Adrenal gland (tissue), 12 donors: ENCODE data around the gene TCEAL1. TPM values are rescaled to one million over a fixed set of nuclear protein-coding genes. Genes with fewer than 3 reads are reported as not detected.
"Not testable (repeated sequence)": the region's sequence is repeated elsewhere in the genome, so short reads cannot be mapped to it uniquely, and the experiment has no call there.

Experiments
- DNase-seq, 7 donors: peaks; one replicate each; pipeline ENCODE4 v3.0.0-alpha.2; 2019 to 2020
- H3K27ac ChIP-seq, 5 donors: fragments of 200-600 bp; sonication (generic) in 4 of 5; 1 replicate in 3 of 5; 2 replicates in 2 of 5; pipeline versions ENCODE4 v1.5.1 to v1.8.0; 2016 to 2020; ENCODE audit warnings: mild to moderate bottlenecking in 1 of 5
- H3K27me3 ChIP-seq: fragments of 200-600 bp; 2 replicates; pipeline ENCODE4 v1.8.0; 2021
- H3K36me3 ChIP-seq, 2 donors: fragments of 200-600 bp; replicated peaks in 1 of 2; 1 replicate in 1 of 2; 2 replicates in 1 of 2; pipeline versions ENCODE4 v1.5.1 to v1.8.0; 2018 to 2022
- H3K4me1 ChIP-seq, 2 donors: fragments of 200-600 bp; replicated peaks in 1 of 2; 1 replicate in 1 of 2; 2 replicates in 1 of 2; pipeline versions ENCODE4 v1.5.1 to v1.8.0; 2018 to 2021
- H3K4me3 ChIP-seq, 4 donors: fragments of 200-600 bp; sonication (generic) in 3 of 4; one replicate each; pipeline ENCODE4 v1.5.1; 2016 to 2018
- H3K9me3 ChIP-seq, 3 donors: fragments of 200-600 bp; sonication (generic) in 1 of 3; replicated peaks in 1 of 3; 1 replicate in 2 of 3; 2 replicates in 1 of 3; pipeline versions ENCODE4 v1.5.1 to v1.8.0; 2016 to 2021
- CTCF ChIP-seq, 6 experiments: fragments of 450-650 bp in 4 of 6; fragments of 200-600 bp in 2 of 6; sonication (generic) in 1 of 6; IDR thresholded peaks; 1 replicate in 5 of 6; 2 replicates in 1 of 6; pipeline versions ENCODE4 v1.5.1 to v1.8.0; 2016 to 2021; ENCODE audit warnings: antibody characterized with exemption in 6 of 6, mild to moderate bottlenecking in 2 of 6, moderate library complexity in 1 of 6
- POLR2A ChIP-seq, 2 donors: fragments of 450-650 bp; IDR thresholded peaks; one replicate each; pipeline ENCODE4 v1.6.1; 2017; ENCODE audit warnings: antibody characterized with exemption in 2 of 2, mild to moderate bottlenecking in 2 of 2, moderate library complexity in 1 of 2
- whole genome bisulfite sequencing, 4 donors: extraction: QIAGEN DNeasy Blood & Tissue Kit in 2 of 4; methylation state at CpG; one replicate each; pipeline versions ENCODE4 v1.1.5 to v1.1.7; 2013 to 2017; 5-methylcytosine and 5-hydroxymethylcytosine counted together
- intact Hi-C, 2 donors: fragments of 100-400 bp; cut with DNase I; formaldehyde crosslinking; loops; one replicate each; pipeline versions ENCODE4 v1.14.1 to v1.15.0; 2022 to 2023
- polyA plus RNA-seq, 3 donors: library from polyadenylated mRNA; stranded (reverse); fragments of 200-250 nt in 2 of 3; fragments of 350-450 nt in 1 of 3; fragmentation: Illumina TruSeq in 1 of 3; extraction: RNeasy Lipid Tissue Mini Kit (QIAGEN cat#74804) in 1 of 3; gene quantifications; one replicate each; pipeline ENCODE4 v1.2.3, GENCODE V29; 2013 to 2014
- total RNA-seq, 9 donors: library from RNA; depleted of rRNA in 4 of 9; stranded (reverse); fragments of >200 nt in 4 of 9; fragments of 120-200 nt in 1 of 9; fragmentation: NEBNext Ultra II Directional in 1 of 9; extraction: Animal tissue kit (Norgen Biotek cat#: 25700) in 1 of 9; gene quantifications; one replicate each; pipeline versions ENCODE4 v1.1.0 to v1.2.4, GENCODE V29; 2013 to 2023
- donor health status: healthy with polysubstance abuse.
- donor health status: Bipolar disorder and iron deficiency.
- donor health status: DM: yes; HTN: yes; CAD: no.
- donor health status: DM: no; HTN: no; CAD: no.
- donor health status: DM: no; HTN: no; CAD: no.
- donor health status: DM: yes; HTN: yes; CAD: no.

Gene TCEAL1
- total and polyA plus RNA-seq, 12 donors, result 40.2 to 240 (median 70.4) TPM

- no peaks in the 10 kb centered on the region for H3K9me3 ChIP-seq
- H3K36me3 ChIP-seq, result no peaks in the 10 kb centered on the region
- intact Hi-C loops, result no loop called here
- no peak overlapping the region for H3K4me3 ChIP-seq
- no peaks in the 10 kb centered on the region for H3K27me3 ChIP-seq
- no peak overlapping the region for H3K27ac ChIP-seq
- no peak for TF ChIP-seq CTCF (IDR thresholded peaks at IDR 0.05)
- no peak for TF ChIP-seq POLR2A (IDR thresholded peaks at IDR 0.05)
- WGBS, 4 donors, result 50 to 92% (median 77%) methylated on average over 1 of the region's 1 CpG
- no peaks in the 10 kb centered on the region for H3K4me1 ChIP-seq
- no peak for DNase-seq
Observed at GRCh38 chrX:103644125-103644524, 15.3 kb downstream of the TCEAL1 start.

GRCh38 chrX:103647630-103648029 is 18.9 kb downstream of the TCEAL1 start:
- WGBS, 4 donors, result 75 to 85% (median 78%) methylated on average over 1 of the region's 1 CpG
- no peaks in the 10 kb centered on the region for H3K9me3 ChIP-seq
- no peak overlapping the region for H3K27ac ChIP-seq
- no peak overlapping the region for H3K4me3 ChIP-seq
- DNase-seq, result no peak
- H3K27me3 ChIP-seq, result no peaks in the 10 kb centered on the region
- no peaks in the 10 kb centered on the region for H3K36me3 ChIP-seq
- no peaks in the 10 kb centered on the region for H3K4me1 ChIP-seq
- no peak for TF ChIP-seq CTCF (IDR thresholded peaks at IDR 0.05)
- TF ChIP-seq POLR2A (IDR thresholded peaks at IDR 0.05), result no peak
- intact Hi-C loops, result no loop called here

GRCh38 chrX:103651151-103651773 is 22.5 kb downstream of the TCEAL1 start:
- TF ChIP-seq POLR2A (IDR thresholded peaks at IDR 0.05) (no peak), CTCF (IDR thresholded peaks at IDR 0.05) (no peak)
- peaks cover 3% of the 10 kb centered on the region for H3K27me3 ChIP-seq
- intact Hi-C loops, result no loop called here
- H3K4me1 ChIP-seq, result no peaks in the 10 kb centered on the region
- 84 to 100% (median 88%) methylated on average over 2 of the region's 2 CpGs for WGBS, 4 donors
- no peaks in the 10 kb centered on the region for H3K9me3 ChIP-seq
- no peak overlapping the region for H3K27ac ChIP-seq
- H3K36me3 ChIP-seq, result no peaks in the 10 kb centered on the region
- no peak overlapping the region for H3K4me3 ChIP-seq
- no peak for DNase-seq

GRCh38 chrX:103655230-103656000 is 26.6 kb downstream of the TCEAL1 start:
- H3K9me3 ChIP-seq, H3K27ac ChIP-seq, DNase-seq, intact Hi-C loops, H3K4me1 ChIP-seq, H3K4me3 ChIP-seq, H3K36me3 ChIP-seq: not testable (repeated sequence)
- WGBS, 4 donors, result 80 to 95% (median 86%) methylated on average over 7 of the region's 7 CpGs
- peaks cover 13% of the 10 kb centered on the region for H3K27me3 ChIP-seq
